Left hindlimb (tissue), 1 donor: ENCODE results near the gene FAXDC2.
"Not testable (repeated sequence)": the region's sequence is repeated elsewhere in the genome, so short reads cannot be mapped to it uniquely, and the experiment has no call there.

Experiments used
- DNase-seq: peaks from one replicate; pipeline ENCODE4 v3.0.0-alpha.2; 2018

FAXDC2 gene

GRCh38 chr5:154860765-154861164 is 10.4 kb upstream of the FAXDC2 start:
- no peak for DNase-seq

GRCh38 chr5:154860123-154860522 is 9.7 kb upstream of the FAXDC2 start:
- DNase-seq, result no peak

GRCh38 chr5:154858972-154859871 is 8.8 kb upstream of the FAXDC2 start:
- DNase-seq, result no peak

GRCh38 chr5:154858297-154858971 is 8.0 kb upstream of the FAXDC2 start, which contains the start of gene CNOT8:
TSS of gene CNOT8 (plus strand) at chr5:154858627. CDS start at chr5:154863279, 4,652 bp downstream.
- peak; percentile 99 for DNase-seq

- DNase-seq, result peak; percentile 98
These were observed 7.3 kb upstream of the FAXDC2 start for GRCh38 chr5:154857530-154858296.

GRCh38 chr5:154851351-154851750 is 948 bp upstream of the FAXDC2 start:
- DNase-seq, result no peak

GRCh38 chr5:154849791-154850201 is 607 bp downstream of the FAXDC2 start:
- no peak for DNase-seq

GRCh38 chr5:154849264-154849785 is 1.1 kb downstream of the FAXDC2 start:
- DNase-seq, result no peak

- no peak for DNase-seq
These were observed 5.6 kb downstream of the FAXDC2 start for GRCh38 chr5:154844809-154845208.

GRCh38 chr5:154842689-154843530 is 7.5 kb downstream of the FAXDC2 start:
- DNase-seq, result no peak

GRCh38 chr5:154841273-154841661 is 9.1 kb downstream of the FAXDC2 start:
- no peak for DNase-seq

- no peak for DNase-seq
These were observed 9.7 kb downstream of the FAXDC2 start for GRCh38 chr5:154840435-154841272.

GRCh38 chr5:154837009-154837901 is 13.1 kb downstream of the FAXDC2 start:
- DNase-seq, result no peak

GRCh38 chr5:154836225-154836624 is 14.2 kb downstream of the FAXDC2 start:
- DNase-seq, result no peak

GRCh38 chr5:154835701-154836052 is 14.7 kb downstream of the FAXDC2 start:
- DNase-seq, result not testable (repeated sequence)

- DNase-seq, result no peak
These were observed 16.4 kb downstream of the FAXDC2 start for GRCh38 chr5:154834053-154834452.

GRCh38 chr5:154832804-154833203 is 17.6 kb downstream of the FAXDC2 start:
- not testable (repeated sequence) for DNase-seq

- no peak for DNase-seq
These were observed 19.0 kb downstream of the FAXDC2 start for GRCh38 chr5:154831451-154831850.

GRCh38 chr5:154830596-154830995 is 19.8 kb downstream of the FAXDC2 start:
- DNase-seq, result no peak

- DNase-seq, result no peak
These were observed 20.2 kb downstream of the FAXDC2 start for GRCh38 chr5:154830219-154830595.
